Ammon's horn (tissue), 1 donor: ENCODE results near the gene PCK1.

Source experiments
- DNase-seq: peaks from one replicate; pipeline ENCODE4 v3.0.0-alpha.2; 2016; ENCODE audit warnings: low spot score

PCK1 gene

DNA sequence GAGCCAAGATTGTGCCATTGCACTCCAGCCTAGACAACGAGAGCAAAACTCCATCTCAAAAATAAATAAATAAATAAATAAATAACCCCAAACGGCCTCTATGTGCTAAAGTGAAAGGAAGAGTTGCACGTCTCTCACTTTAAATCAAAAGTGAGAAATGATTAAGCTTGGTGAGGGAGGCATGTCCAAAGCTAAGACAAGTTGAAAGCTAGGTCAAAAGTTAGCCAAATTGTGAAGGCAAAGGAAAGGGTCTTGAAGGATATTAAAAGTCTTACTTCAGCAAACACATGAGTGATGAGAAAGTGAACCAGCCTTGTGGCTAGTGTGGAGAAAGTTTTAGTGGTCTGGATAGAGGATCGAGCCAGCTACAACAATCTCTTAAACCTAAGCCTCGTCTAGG is 45.0 kb downstream of the PCK1 start:
- DNase-seq = no peak

DNA sequence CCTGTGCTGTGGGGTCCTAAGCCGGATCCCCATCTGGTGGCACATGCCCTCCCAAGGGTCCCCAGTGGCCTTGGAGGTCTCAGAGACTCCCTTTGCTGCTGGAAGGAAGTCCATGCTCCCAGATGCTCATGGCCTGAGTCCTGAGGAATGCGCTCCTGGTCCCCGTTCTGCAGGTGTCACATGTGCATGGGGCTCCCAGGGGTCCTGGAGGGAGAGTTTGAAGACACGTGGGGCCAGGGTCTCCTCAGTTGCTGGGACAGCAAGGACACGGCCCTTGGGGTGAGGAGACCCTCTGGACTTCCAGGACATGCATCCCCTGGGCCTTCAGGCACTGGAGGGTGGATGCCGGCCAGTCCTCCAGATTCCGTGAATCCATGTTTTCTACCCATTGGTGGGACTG is 47.6 kb downstream of the PCK1 start:
- no peak for DNase-seq

GRCh38 chr20:57609086-57609841 is 48.4 kb downstream of the PCK1 start:
- DNase-seq = no peak

DNA sequence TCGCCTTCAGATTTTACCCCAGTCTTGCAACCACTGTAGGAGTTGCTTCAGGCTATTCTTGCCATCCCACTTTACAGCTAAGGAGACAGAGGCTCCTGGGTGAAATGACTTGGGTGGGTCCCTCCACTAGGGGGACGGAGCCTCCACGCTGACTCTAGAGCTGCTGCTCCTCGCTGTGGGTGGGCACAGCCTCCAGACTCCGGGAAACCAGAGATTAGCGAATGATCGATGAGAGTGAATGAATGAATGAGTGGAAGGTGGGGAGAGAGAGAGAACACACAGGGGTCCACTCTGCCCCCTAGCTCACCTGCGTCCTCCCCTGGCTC is 48.9 kb downstream of the PCK1 start:
- DNase-seq = no peak

DNA sequence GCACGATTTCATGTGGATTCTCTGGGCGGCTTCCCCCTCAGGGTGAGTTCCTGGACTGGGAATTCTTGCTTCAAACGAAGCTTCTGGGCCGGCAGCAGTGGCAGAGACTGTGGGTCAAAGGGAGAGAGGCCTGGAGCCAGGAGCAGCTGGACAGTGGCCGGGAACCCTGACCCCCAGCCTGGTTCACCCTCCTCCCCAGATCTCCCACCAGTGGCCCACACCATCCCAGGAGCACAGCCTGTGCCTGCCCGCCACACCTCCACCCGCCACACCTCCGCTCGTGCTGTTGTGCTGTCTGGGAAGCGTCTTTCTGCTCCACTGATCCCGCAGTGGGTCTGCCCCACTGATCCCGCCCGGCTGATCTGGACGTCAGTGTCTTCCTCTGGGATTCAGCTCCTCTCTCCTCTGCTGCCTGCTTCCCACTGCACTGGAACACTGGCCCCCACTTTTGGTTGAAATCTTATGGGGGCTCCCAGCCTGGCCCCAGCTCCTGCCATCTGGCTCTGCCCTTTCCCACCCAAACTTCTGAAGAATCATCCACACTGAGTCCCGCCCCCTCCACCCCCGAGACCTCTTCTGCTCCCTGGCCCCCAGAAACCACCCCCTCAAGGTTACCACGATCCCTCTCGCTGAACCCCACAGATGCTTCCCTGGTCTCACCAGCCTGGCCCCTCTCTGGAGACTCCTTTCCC is 49.5 kb downstream of the PCK1 start:
- DNase-seq = no peak

GRCh38 chr20:57611586-57612311 is 50.8 kb downstream of the PCK1 start:
- peak; percentile 38 for DNase-seq

GRCh38 chr20:57612436-57612835 is 51.5 kb downstream of the PCK1 start:
- no peak for DNase-seq

- DNase-seq = no peak
Measured at GRCh38 chr20:57612916-57613315, 52.0 kb downstream of the PCK1 start.

DNA sequence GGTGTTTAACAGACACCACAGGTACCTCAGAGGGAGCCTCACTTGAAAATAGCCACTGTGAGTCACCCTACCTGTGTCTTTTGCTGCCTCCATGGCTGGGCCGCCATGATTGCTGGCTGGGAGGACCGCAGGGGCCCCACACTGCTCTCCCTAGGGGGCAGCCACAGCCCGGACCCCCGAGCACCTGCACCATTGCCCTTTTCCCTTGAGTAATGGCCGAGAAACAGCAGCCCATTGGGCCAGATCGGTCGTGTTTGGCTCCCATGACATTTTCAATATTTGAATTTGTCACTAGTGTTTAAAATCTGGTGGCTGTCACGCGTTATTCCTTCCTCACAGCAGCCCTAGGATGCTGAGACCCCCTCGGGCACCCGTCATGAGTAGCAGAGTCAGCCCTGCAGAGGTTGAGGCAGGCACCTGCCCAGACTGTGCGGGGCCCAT is 52.6 kb downstream of the PCK1 start:
- DNase-seq = no peak

- DNase-seq = no peak
Measured at GRCh38 chr20:57614490-57615444, 53.9 kb downstream of the PCK1 start.

GRCh38 chr20:57615445-57615811 is 54.5 kb downstream of the PCK1 start:
- DNase-seq = no peak

DNA sequence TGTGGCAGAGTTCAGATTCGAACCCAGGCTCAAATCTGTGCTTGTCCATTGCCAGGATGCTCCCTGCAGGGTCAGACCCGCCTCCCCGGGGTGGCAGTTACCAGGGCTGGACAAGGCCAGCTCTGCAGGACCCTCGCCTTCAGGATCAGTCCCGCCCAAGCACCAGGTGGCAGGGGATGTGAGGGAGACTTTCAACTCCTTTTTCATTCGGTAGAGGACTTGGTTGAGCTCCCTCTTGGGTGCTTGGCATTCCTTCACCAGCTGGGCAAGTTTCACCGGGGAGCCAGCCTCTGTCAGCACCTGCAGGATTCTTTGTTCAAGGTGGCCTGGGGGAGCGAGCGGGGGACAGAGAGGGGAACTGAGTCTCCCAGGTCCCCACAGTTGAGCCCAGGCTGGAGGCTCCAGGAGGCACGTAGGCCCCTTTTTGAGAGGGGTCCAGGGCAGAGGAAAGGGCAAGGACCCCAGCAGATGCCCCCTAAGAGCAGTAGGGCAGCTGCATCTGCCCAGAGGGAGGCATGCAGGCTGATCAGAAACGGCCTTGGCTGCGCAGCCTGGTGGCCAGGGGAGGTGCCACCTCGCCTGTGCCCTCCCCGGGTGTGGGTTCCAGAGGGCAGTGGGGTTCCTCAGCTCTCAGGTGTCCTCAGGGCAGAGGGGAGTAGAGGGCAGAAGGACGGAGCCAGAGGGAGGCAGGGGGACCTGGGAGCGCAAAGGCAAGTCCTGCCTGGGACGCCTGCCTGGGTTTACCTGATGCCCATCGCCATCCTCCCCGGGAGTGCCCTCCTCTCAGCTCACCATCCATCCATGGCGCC is 55.4 kb downstream of the PCK1 start:
- no peak for DNase-seq

GRCh38 chr20:57617079-57617795 is 56.3 kb downstream of the PCK1 start:
- DNase-seq = no peak
